ENCODE measurements around the gene WDR7. TPM values are rescaled to one million over a fixed set of nuclear protein-coding genes. Genes with fewer than 3 reads are reported as not detected.

Gene WDR7
- total and polyA plus RNA-seq, 9 of the 15 experiments (the other 6 are each of a cell fraction or from before 2014, with no cell fraction given) = 1.4 to 9.4 (median 5.3) TPM

- in situ Hi-C loops (cut with MboI) (no loop called here), intact Hi-C loops (cut with micrococcal nuclease) (no loop called here)
- Histone ChIP-seq H4K20me1 (replicated peaks; ENCODE audit: control insufficient read depth, insufficient read depth, low read length) (no peaks in the 10 kb centered on the region), H3K4me1 (replicated peaks in 1 of 2; ENCODE audit: control insufficient read depth in 2 of 2, insufficient read depth in 2 of 2, low read length in 2 of 2) (no peaks in the 10 kb centered on the region), H3K4me2 (ENCODE audit: insufficient read depth, low read length) (no peak overlapping the region), H3K4me3 (no peak overlapping the region), H3K79me2 (ENCODE audit: control insufficient read depth, insufficient read depth, low read length) (no peaks in the 10 kb centered on the region), H3K9me3 (replicated peaks; ENCODE audit: control insufficient read depth, insufficient read depth, low read depth, low read length) (no peaks in the 10 kb centered on the region), H3K9ac (ENCODE audit: insufficient read depth in 1 of 2, low read depth in 2 of 2, low read length in 2 of 2) (no peak overlapping the region), H3K36me3 (ENCODE audit: control insufficient read depth, insufficient read depth, low read length) (no peaks in the 10 kb centered on the region), H3K27me3 (ENCODE audit: control insufficient read depth in 2 of 2, insufficient read depth in 2 of 2, low read length in 2 of 2) (0 out of 5 replicates have a peak, but pooled peaks cover 0 to 5% of the 10 kb centered on the region in 2 experiments), H3K27ac (ENCODE audit: extremely low read depth, low read depth, low read length) (no peak overlapping the region), H3K9me1 (ENCODE audit: control insufficient read depth, insufficient read depth, low read length) (no peaks in the 10 kb centered on the region), H2AFZ (ENCODE audit: low read depth, low read length) (no peak overlapping the region)
- BruUV-seq (replicated peaks) = no TSS peak
- 0% methylated on average over 1 of the region's 1 CpG for WGBS (ENCODE audit: insufficient coverage, low coverage, missing lambda C conversion rate)
- ATAC-seq (no peak), DNase-seq (ENCODE audit: extremely low read depth in 1 of 4, low spot score in 3 of 4) (no peak), FAIRE-seq (no peak)
- POLR2A ChIA-PET = no interaction called here
- CTCF ChIA-PET (ENCODE audit: low intra/inter-chr PET ratio) = no interaction called here
- no peak for TF ChIP-seq KLF6 (CRISPR knock-in tag; IDR thresholded peaks at IDR 0.05; ENCODE audit: borderline replicate concordance)
- no peak for TF ChIP-seq CHD1 (IDR thresholded peaks at IDR 0.05; ENCODE audit: low read length)
- TF ChIP-seq TCF3 (CRISPR knock-in tag; IDR thresholded peaks at IDR 0.05) = no peak
- no peak for TF ChIP-seq FOXJ3 (CRISPR knock-in tag; IDR thresholded peaks at IDR 0.05)
- no peak for TF ChIP-seq SLC30A9 (CRISPR knock-in tag; IDR thresholded peaks at IDR 0.05)
- no peak for TF ChIP-seq SMAD3 (CRISPR knock-in tag; conservative IDR thresholded peaks at IDR 0.05)
- TF ChIP-seq ID3 (CRISPR knock-in tag; IDR thresholded peaks at IDR 0.05) = no peak
- no peak for TF ChIP-seq ID3 (tag; IDR thresholded peaks at IDR 0.05)
- no peak for TF ChIP-seq ELK3 (CRISPR knock-in tag; IDR thresholded peaks at IDR 0.05)
- no peak for TF ChIP-seq HMGN3 (IDR thresholded peaks at IDR 0.05; ENCODE audit: borderline replicate concordance, extremely low read depth, insufficient read length, low read depth, low read length)
- no peak for TF ChIP-seq GTF2F1 (IDR thresholded peaks at IDR 0.05; ENCODE audit: low read depth, low read length)
- TF ChIP-seq FOXK1 (CRISPR knock-in tag; IDR thresholded peaks at IDR 0.05; ENCODE audit: borderline replicate concordance) = no peak
- TF ChIP-seq RCOR1 (IDR thresholded peaks at IDR 0.05; ENCODE audit: borderline replicate concordance in 1 of 2, low read depth in 2 of 2, low read length in 2 of 2) = no peak
- no peak for TF ChIP-seq NR1H2 (CRISPR knock-in tag; IDR thresholded peaks at IDR 0.05)
- no peak for TF ChIP-seq NFYB (IDR thresholded peaks at IDR 0.05; ENCODE audit: extremely low read depth, insufficient read length)
- no peak for TF ChIP-seq CBX2 (IDR thresholded peaks at IDR 0.05; ENCODE audit: insufficient read depth, low read length, poor library complexity, severe bottlenecking)
- TF ChIP-seq GABPB2 (CRISPR knock-in tag; conservative IDR thresholded peaks at IDR 0.05) = no peak
- no peak for TF ChIP-seq CHD4 (IDR thresholded peaks at IDR 0.05; ENCODE audit: insufficient read depth, insufficient replicate concordance, low read depth, low read length, poor library complexity, severe bottlenecking)
- no peak for TF ChIP-seq ZNF561 (CRISPR knock-in tag; conservative IDR thresholded peaks at IDR 0.05)
- TF ChIP-seq FOS (IDR thresholded peaks at IDR 0.05; ENCODE audit: extremely low read depth, insufficient read length) = no peak
Measured at GRCh38 chr18:57086163-57086562, 435.0 kb downstream of the WDR7 start.

Data from K562 (cell line).